GM13976 (cell line): ENCODE data around the gene RP9.

Experiments used
- DNase-seq: peaks from one replicate; pipeline ENCODE4 v3.0.0; 2012; ENCODE audit warnings: low spot score
- CTCF ChIP-seq: IDR thresholded peaks from 2 replicates; pipeline ENCODE4 v1.5.1; 2012; ENCODE audit warnings: borderline replicate concordance, mild to moderate bottlenecking; ENCODE audit not compliant: insufficient read depth; ENCODE audit errors: extremely low read depth, missing control alignments, control extremely low read depth
- in situ Hi-C: fragments of 300-500 bp; cut with MboI; formaldehyde crosslinking; loops from one replicate; pipeline ENCODE4 v1.12.0; 2022; ENCODE audit warnings: low sequenced_read_pairs, mixed read lengths, inconsistent platforms; ENCODE audit not compliant: unreplicated experiment

Gene RP9

DNA sequence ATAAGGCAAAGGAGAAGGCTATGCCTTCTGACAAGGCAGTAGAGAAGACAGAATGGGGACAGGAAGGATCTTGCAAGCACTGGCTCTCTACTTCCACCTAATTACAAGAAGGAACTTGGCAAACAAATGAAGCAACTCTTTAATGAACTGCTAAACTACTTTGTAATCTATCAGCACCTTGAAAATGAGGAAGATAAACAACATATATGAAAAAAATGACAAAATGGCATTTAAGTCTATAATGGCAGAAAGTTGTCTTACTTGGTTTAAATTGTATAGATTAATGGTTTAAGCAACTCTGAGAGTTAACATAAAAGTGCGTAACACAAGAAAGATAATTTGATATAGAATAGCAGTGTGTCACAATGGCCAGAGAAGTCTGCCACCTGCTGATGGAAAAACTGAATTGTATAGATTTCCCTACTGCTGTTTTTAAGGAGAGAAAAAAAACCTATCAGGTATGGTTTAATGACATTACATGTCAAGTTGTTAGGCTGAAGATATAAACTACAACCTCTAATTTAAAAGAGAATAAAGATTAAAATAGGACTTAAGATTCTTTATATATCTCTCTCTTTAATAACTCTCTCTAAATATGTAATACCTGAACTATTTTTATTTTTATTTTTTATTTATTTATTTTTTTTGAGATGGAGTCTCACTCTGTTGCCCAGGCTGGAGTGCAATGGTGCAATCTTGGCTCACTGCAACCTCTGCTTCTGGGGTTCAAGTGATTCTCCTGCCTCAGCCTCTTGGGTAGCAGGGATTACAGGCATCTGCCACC lies 58.5 kb downstream of the RP9 start:
- peak; percentile 24 for TF ChIP-seq CTCF
- DNase-seq, result no peak
- in situ Hi-C loops, result no loop called here

- no peak for TF ChIP-seq CTCF
- in situ Hi-C loops, result no loop called here
- no peak for DNase-seq
Measured at GRCh38 chr7:33048704-33049103, 60.5 kb downstream of the RP9 start.

DNA sequence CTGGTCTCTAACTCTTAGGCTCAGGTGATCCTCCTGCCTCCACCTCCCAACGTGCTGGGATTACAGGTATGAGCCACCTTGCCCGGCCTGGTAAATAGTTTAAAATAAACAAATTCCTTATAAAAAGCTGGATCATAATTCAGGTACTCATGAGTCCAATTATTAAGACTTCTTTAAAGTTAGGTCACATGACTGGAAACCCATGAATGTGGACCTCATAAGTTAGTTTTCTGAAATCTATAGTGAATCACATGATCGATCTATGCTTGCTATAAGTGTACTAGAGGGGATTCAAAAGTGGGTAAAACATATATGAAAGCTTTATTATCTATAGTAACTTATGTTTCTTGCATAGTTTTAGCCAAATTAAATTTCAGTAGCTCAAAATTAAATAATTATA lies 60.9 kb downstream of the RP9 start:
- no peak for TF ChIP-seq CTCF
- in situ Hi-C loops, result no loop called here
- no peak for DNase-seq

DNA sequence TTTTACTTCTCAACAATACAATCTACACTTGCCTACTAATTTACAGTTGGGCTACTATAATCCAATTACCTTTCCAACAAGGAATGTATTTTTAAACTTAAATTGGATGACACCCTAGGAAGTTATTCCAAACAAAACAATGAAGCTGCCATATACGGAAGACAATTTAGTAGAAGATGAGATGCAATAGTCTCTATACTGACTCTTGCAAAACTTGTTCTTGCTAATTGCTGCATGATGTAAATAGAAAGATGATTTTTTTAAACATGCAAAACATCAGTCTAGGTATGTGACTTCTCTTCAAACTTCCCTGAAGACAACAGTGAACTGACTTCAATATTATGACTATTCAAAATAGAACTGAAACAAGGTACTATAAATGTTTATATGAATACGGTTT lies 64.2 kb downstream of the RP9 start:
- in situ Hi-C loops, result no loop called here
- TF ChIP-seq CTCF, result no peak
- DNase-seq, result no peak
